SK-N-SH (cell line): ENCODE measurements around the gene CHERP. TPM values are rescaled to one million over a fixed set of nuclear protein-coding genes. Genes with fewer than 3 reads are reported as not detected.

Source experiments
- CTCF ChIA-PET: fragments of 300-600, 350-600 bp; formaldehyde crosslinking; extraction: SDS; loops from one replicate; lab custom pipeline; 2021; lab: Yijun Ruan, JAX
- POLR2A ChIA-PET: fragments of 350-600 bp; sonication (Branson Sonifier 250); formaldehyde crosslinking; extraction: SDS; loops from one replicate; lab custom pipeline; 2020; ENCODE audit warnings: antibody characterized with exemption, inconsistent platforms; lab: Yijun Ruan, JAX
- DNase-seq: peaks from one replicate; pipeline ENCODE4 v3.0.0; 2012
- H2AFZ ChIP-seq: fragments of 200-600 bp; sonication (generic); 2 replicates; pipeline ENCODE4 v1.8.1; 2016; ENCODE audit warnings: antibody characterized with exemption, mild to moderate bottlenecking, low read depth
- H3F3A ChIP-seq: fragments of 200-600 bp; sonication (generic); replicated peaks from 2 replicates; pipeline ENCODE3; 2016; ENCODE audit warnings: antibody characterized with exemption, mild to moderate bottlenecking; ENCODE audit not compliant: insufficient read depth
- H3K27ac ChIP-seq, 2 experiments: fragments of 200-500 bp in 1 of 2; fragments of 200-600 bp in 1 of 2; sonication (Bioruptor generic) in 1 of 2; sonication (generic), shearing (Covaris generic) in 1 of 2; 2 replicates each; pipeline versions ENCODE4 v1.5.1 to v1.6.1; 2014 to 2016; ENCODE audit warnings: low read depth in 2 of 2, inconsistent platforms in 1 of 2, low read length in 1 of 2, mild to moderate bottlenecking in 1 of 2, mixed read lengths in 1 of 2
- H3K27me3 ChIP-seq: fragments of 200-600 bp; sonication (generic), shearing (Covaris generic); 2 replicates; pipeline ENCODE4 v1.6.1; 2016; ENCODE audit warnings: mixed run types; ENCODE audit not compliant: insufficient read depth
- H3K36me3 ChIP-seq, 2 experiments: fragments of 200-500 bp in 1 of 2; fragments of 200-600 bp in 1 of 2; sonication (Bioruptor generic) in 1 of 2; sonication (generic) in 1 of 2; replicated peaks in 1 of 2; 2 replicates each; pipeline versions ENCODE3 to v1.5.1; 2014 to 2016; ENCODE audit warnings: low read length in 1 of 2, mild to moderate bottlenecking in 1 of 2; ENCODE audit not compliant: insufficient read depth in 2 of 2, control insufficient read depth in 1 of 2
- H3K4me1 ChIP-seq, 2 experiments: fragments of 200-500 bp in 1 of 2; fragments of 200-600 bp in 1 of 2; sonication (Bioruptor generic) in 1 of 2; sonication (generic), shearing (Covaris generic) in 1 of 2; 2 replicates each; pipeline versions ENCODE4 v1.5.1 to v1.6.1; 2014 to 2016; ENCODE audit warnings: low read depth in 1 of 2, low read length in 1 of 2, mixed run types in 1 of 2; ENCODE audit not compliant: insufficient read depth in 2 of 2, control insufficient read depth in 1 of 2
- H3K4me2 ChIP-seq: fragments of 200-600 bp; sonication (generic), shearing (Covaris generic); 2 replicates; pipeline ENCODE4 v1.6.1; 2017; ENCODE audit warnings: mixed run types
- H3K4me3 ChIP-seq, 2 experiments: fragments of 200-500 bp in 1 of 2; fragments of 200-600 bp in 1 of 2; sonication (Bioruptor generic) in 1 of 2; sonication (generic), shearing (Covaris generic) in 1 of 2; 2 replicates each; pipeline versions ENCODE4 v1.5.1 to v1.8.1; 2014 to 2016; ENCODE audit warnings: low read depth in 2 of 2, inconsistent platforms in 1 of 2, low read length in 1 of 2, mild to moderate bottlenecking in 1 of 2, mixed read lengths in 1 of 2, moderate library complexity in 1 of 2
- H3K79me2 ChIP-seq: fragments of 200-600 bp; sonication (generic); 2 replicates; pipeline ENCODE4 v1.8.1; 2017; ENCODE audit warnings: mild to moderate bottlenecking; ENCODE audit not compliant: insufficient read depth
- H3K9ac ChIP-seq: fragments of 200-600 bp; sonication (generic); 2 replicates; pipeline ENCODE4 v1.6.1; 2017; ENCODE audit warnings: mixed run types
- H3K9me2 ChIP-seq: fragments of 200-600 bp; sonication (generic); 2 replicates; pipeline ENCODE4 v1.6.1; 2017; ENCODE audit warnings: mixed run types
- H3K9me3 ChIP-seq: fragments of 200-600 bp; sonication (generic); 2 replicates; pipeline ENCODE4 v1.6.1; 2017; ENCODE audit warnings: mixed run types, mild to moderate bottlenecking, moderate library complexity
- H4K20me1 ChIP-seq: fragments of 200-600 bp; sonication (generic); 2 replicates; pipeline ENCODE4 v1.6.1; 2017; ENCODE audit warnings: mild to moderate bottlenecking, mixed run types; ENCODE audit not compliant: insufficient read depth
- ELF1 ChIP-seq: IDR thresholded peaks from 2 replicates; pipeline ENCODE4 v1.4.0; 2012
- EP300 ChIP-seq, 2 experiments: IDR thresholded peaks; 2 replicates each; pipeline versions ENCODE4 v1.4.0 to v1.6.1; 2012; ENCODE audit warnings: borderline replicate concordance in 1 of 2, low read depth in 1 of 2, low read length in 1 of 2
- FOSL2 ChIP-seq: IDR thresholded peaks from 2 replicates; pipeline ENCODE4 v1.4.0; 2012; ENCODE audit warnings: low read depth, mild to moderate bottlenecking, moderate library complexity, borderline replicate concordance
- FOXJ3 ChIP-seq: sonication (generic); formaldehyde crosslinking; IDR thresholded peaks from 2 replicates; pipeline ENCODE4 v1.5.1; 2020; ENCODE audit warnings: mild to moderate bottlenecking, missing genetic modification reagents
- FOXM1 ChIP-seq: IDR thresholded peaks from 2 replicates; pipeline ENCODE4 v1.4.0; 2012; ENCODE audit warnings: low read depth, mild to moderate bottlenecking
- MAX ChIP-seq: IDR thresholded peaks from 2 replicates; pipeline ENCODE4 v1.4.0; 2012; ENCODE audit warnings: low read depth
- NFIC ChIP-seq: IDR thresholded peaks from 2 replicates; pipeline ENCODE4 v1.4.0; 2012; ENCODE audit warnings: borderline replicate concordance
- PBX3 ChIP-seq: IDR thresholded peaks from 2 replicates; pipeline ENCODE4; 2012
- POLR2AphosphoS5 ChIP-seq: IDR thresholded peaks from 2 replicates; pipeline ENCODE4 v1.6.1; 2012; ENCODE audit warnings: low read depth, low read length
- REST ChIP-seq: IDR thresholded peaks from 2 replicates; pipeline ENCODE4 v1.6.1; 2012; ENCODE audit warnings: mild to moderate bottlenecking, low read depth, low read length, moderate library complexity
- RFX5 ChIP-seq: IDR thresholded peaks from 2 replicates; pipeline ENCODE4 v1.6.1; 2012; ENCODE audit warnings: mild to moderate bottlenecking, improper control_type of control experiment, low read length
- SIN3A ChIP-seq: IDR thresholded peaks from 2 replicates; pipeline ENCODE4 v1.6.1; 2012; ENCODE audit warnings: low read depth, mild to moderate bottlenecking, low read length, moderate library complexity, borderline replicate concordance
- SMC3 ChIP-seq: IDR thresholded peaks from 2 replicates; pipeline ENCODE4 v1.6.1; 2012; ENCODE audit warnings: low read depth, low read length, improper control_type of control experiment
- TCF12 ChIP-seq: IDR thresholded peaks from 2 replicates; pipeline ENCODE4 v1.4.0; 2012
- TEAD4 ChIP-seq: IDR thresholded peaks from 2 replicates; pipeline ENCODE4 v1.4.0; 2012; ENCODE audit warnings: mild to moderate bottlenecking, borderline replicate concordance; ENCODE audit not compliant: insufficient read depth
- YY1 ChIP-seq: IDR thresholded peaks from 2 replicates; pipeline ENCODE4 v1.4.0; 2012; ENCODE audit warnings: low read depth, mild to moderate bottlenecking
- ZBTB33 ChIP-seq: IDR thresholded peaks from 2 replicates; pipeline ENCODE4 v1.4.0; 2012; ENCODE audit warnings: low read depth, borderline replicate concordance
- WGBS: methylation state at CpG from one replicate; pipeline ENCODE4 v1.1.6; 2017; ENCODE audit warnings: low lambda C conversion rate; 5-methylcytosine and 5-hydroxymethylcytosine counted together
- polyA plus RNA-seq, 3 experiments: library from polyadenylated mRNA; depleted of rRNA; stranded (reverse); fragments of >200 nt; gene quantifications; 2 replicates each; pipeline ENCODE4 v1.2.3, GENCODE V29; 2012

The CHERP gene
- polyA plus RNA-seq, 1 of the 3 experiments (the other 2 are of a cell fraction): 16.8 TPM

- no peak for TF ChIP-seq FOSL2
- TF ChIP-seq REST: no peak
- TF ChIP-seq NFIC: no peak
- no peak for TF ChIP-seq SIN3A
- TF ChIP-seq ELF1: no peak
- TF ChIP-seq ZBTB33: no peak
- no peak for TF ChIP-seq MAX
- no peak for TF ChIP-seq EP300 (IDR thresholded peaks at IDR 0.05; ENCODE audit: borderline replicate concordance in 1 of 2, low read depth in 1 of 2, low read length in 1 of 2)
- no peak for TF ChIP-seq FOXJ3 (CRISPR knock-in tag)
- TF ChIP-seq FOXM1: no peak
- TF ChIP-seq POLR2AphosphoS5: no peak
- no peak for TF ChIP-seq SMC3
- no peak for TF ChIP-seq TCF12
- no peak for TF ChIP-seq TEAD4
- TF ChIP-seq YY1: no peak
- no peak for TF ChIP-seq RFX5
- TF ChIP-seq PBX3: no peak
- Histone ChIP-seq H3K9me3 (no peaks in the 10 kb centered on the region), H3K27me3 (no peaks in the 10 kb centered on the region), H3K36me3 (peaks cover 22 to 83% of the 10 kb centered on the region in 2 experiments), H3K79me2 (peaks cover 19% of the 10 kb centered on the region), H4K20me1 (0 out of 2 replicates have a peak, but pooled peaks cover 2% of the 10 kb centered on the region), H3K4me1 (no peaks in the 10 kb centered on the region), H3K9ac (no peak overlapping the region), H3K4me3 (no peak overlapping the region), H3K9me2 (no peaks in the 10 kb centered on the region), H3K27ac (no peak overlapping the region), H3F3A (no peaks in the 10 kb centered on the region), H2AFZ (no peak overlapping the region), H3K4me2 (no peak overlapping the region)
- POLR2A ChIA-PET: no interaction called here
- DNase-seq: no peak
- CTCF ChIA-PET: no interaction called here
- 94% methylated on average over 17 of the region's 25 CpGs for WGBS
Observed at GRCh38 chr19:16529466-16530144, 12.6 kb downstream of the CHERP start.
